HS-27A (cell line): ENCODE measurements around the gene SNX11.
A peak's percentile ranks its signal among the peaks of the same experiment; 100 is the strongest.

Experiments
- DNase-seq: peaks from one replicate; pipeline ENCODE4 v3.0.0-alpha.2; 2012; ENCODE audit warnings: low read depth, missing footprints

The SNX11 gene

DNA sequence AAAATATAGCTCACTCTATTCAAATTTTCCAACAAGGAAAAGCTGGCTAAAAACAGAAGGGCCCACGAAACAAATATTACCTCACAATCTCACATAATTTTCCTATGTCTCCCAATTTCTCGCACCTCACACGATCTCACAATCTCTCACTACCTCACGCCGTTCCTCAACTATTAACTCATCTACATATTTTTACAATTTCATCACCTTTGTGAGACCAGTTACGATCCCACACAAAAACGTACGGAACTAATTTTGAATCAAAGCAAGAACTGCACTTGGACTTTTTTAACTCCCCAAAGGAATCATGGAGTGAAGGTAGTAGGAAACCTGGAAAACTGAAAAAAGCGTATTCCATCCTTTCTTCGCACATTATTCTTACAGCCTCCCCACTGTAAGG, 7.4 kb upstream of the SNX11 start:
- DNase-seq = no peak

DNA sequence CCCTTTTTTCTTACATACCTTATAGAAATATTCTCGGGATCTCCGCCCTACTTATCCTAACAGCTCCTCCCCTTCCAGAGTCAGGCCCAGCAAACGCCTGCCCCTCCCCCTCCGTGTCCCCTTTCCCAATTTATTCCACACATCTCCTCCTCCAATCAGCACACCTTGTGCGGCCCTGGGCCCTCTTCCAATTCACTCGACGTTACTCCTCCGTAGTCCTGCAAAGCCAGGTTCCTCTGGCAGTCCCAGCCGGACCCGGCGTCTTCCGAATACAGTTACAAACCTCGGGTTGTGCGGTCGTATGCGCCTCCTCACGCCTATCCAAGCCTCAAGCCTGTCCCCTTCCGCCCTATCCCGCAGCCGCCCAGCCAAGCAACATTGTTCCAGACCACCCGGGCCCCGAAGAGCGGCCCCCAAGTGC, 7.0 kb upstream of the SNX11 start:
- peak; percentile 70 for DNase-seq

DNA sequence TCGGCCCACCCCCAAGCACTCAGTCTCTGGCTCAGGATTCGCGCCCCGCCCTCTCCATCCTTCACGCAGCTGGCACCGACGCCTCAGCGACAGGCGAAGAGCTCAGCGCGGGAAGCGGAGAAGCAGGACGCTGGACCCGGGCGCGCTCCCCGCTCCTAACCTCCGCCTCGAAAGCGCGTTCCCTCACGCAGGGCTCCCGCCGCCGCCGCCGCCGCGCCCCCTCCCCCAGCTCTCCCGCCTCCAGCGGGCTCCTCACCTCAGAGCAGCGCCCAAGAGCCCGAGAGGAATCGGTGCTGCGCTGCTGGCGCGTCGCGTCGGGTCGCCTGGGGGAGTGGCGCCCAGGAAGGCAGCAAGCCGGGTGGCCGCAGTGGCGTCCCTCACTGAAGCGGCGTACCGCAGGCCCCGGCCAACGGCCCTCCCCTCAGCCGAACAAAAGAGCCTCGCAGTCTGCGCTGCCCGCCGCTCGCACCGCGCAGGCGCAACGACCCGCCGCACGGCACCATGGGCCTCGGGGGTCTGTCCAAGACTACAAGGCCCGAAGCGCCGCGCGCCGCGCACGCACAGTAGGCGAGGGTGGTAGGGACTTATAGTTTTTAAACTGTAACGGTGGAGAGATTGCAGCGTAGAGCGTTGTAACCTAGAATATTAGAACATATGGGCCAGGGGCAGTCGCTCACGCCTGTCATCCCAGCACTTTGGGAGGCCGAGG, 6.4 kb upstream of the SNX11 start, which contains the start of gene CBX1:
CBX1 (minus strand) TSS at position 467 of the 709 bp plus-strand sequence. CDS start 24,474 bp downstream, outside the sequence.
- DNase-seq = peak; percentile 94

DNA sequence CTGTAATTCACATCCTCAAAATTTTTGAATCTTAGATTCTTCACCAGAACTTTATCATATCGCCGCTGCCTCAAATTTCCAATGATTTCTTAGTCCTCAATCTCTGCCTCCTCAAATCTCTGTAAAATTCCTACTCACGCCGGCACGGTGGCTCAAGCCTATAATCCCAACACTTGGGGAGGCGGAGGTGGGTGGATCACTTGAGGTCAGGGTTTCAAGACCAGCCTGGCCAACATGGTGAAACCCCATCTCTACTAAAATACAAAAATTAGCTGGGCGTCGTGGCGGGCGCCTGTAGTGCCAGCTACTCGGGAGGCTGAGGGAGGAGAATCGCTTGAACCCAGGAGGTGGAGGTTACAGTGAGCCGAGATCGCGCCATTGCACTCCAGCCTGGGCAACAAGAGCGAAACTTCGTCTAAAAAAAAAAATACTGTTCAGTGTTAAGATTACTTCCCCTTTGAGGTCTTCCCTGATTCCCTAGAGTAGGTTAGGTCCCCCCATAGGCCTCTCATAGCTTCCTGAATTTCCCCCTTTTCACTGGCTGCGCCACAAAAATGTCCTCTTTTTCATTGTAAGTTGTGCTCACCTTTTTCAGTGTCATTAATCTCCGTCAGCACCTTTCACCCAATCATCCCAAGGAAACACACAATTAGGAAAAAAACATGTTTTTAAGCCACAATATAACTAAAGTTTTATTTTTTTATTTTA, 5.4 kb upstream of the SNX11 start:
- no peak for DNase-seq

DNA sequence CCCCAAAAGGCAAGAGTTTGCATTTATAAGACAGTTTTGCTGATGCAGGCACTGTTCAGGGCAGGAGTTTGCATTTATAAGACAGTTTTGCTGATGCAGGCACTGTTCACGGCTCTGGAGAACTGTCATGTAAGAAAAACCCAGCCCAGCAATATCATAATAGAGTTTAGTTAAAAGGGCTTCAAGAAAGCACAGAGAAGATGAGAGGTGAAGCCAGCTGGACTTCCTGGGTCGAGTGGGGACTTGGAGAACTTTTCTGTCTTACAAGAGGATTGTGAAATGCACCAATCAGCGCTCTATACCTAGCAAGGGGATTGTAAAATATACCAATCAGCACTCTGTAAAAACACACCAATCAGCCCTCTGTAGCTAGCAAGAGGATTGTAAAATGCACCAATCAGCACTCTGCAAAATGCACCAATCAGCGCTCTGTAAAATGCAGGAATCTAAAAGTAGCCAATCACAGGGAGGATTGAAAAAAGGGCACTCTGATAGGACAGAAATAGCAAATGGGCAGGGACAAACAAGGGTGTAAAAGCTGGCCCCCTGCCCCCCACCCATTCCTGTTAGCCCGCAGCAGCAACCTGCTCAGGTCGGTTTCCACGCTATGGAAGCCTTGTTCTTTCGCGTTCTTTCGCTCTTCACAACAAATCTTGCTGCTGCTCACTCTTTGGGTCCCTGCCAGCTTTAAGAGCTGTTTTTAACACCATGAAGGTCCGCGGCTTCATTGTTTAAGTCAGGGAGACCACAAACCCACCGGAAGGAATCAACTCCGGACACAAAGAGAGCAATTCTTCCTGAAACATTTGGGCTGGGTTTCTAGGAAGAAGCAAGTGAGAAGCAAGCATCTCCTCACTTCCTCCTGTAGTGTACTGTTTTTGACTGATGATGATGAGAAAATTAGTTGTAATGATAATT, 4.5 kb upstream of the SNX11 start:
- no peak for DNase-seq

DNA sequence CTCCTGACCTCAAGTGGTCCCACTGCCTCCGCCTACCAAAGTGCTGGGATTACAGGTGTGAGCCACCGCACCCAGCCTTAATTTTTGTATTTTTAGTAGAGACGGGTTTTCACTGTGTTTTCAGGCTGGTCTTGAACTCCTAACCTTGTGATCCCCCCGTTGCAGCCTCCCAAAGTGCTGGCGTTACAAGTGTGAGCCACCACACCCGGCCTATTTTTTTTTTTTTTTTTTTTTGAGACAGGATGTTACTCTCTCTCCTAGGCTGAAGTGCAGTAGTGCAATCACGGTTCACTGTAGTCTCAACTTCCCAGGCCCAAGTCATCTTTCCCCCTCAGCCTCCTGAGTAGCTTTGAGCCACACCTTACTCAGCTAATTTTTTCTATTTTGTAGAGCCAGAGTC, 3.1 kb upstream of the SNX11 start:
- no peak for DNase-seq

DNA sequence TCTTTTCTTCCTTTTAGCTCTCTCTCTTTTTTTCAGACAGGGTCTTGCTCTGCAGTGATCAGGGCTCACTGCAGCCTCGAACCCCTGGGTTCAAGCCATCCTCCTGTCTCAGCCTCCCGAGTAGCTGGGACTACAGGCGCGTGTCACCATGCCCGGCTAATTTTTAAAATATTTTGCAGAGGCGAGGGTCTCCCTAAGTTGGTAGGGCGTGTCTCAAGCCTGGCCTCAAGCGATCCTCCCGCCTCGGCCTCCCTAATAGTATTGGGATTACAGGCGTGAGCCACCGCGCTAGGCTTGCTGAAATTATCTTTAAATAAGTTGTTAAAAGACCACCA, 797 bp upstream of the SNX11 start:
- DNase-seq = no peak

DNA sequence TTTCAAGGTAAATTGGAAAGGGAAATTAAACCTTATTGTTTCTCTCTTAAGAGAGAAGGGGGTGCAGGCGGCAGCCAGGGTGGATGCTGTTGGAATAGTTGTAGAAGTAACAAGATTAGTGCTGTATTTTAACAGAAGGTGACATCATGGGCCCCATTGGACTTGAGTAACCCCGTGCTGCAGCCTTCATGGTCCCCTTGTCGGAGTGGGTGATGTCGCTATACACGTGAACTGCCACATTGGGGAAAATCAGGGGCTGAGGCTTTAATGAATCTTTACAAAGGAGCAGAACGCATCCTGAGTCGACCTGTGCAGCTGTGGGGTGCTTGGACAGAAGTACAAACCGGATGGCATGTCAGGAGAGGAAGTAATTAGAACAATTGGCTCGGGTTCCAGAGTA, 3.2 kb downstream of the SNX11 start:
- DNase-seq = no peak

DNA sequence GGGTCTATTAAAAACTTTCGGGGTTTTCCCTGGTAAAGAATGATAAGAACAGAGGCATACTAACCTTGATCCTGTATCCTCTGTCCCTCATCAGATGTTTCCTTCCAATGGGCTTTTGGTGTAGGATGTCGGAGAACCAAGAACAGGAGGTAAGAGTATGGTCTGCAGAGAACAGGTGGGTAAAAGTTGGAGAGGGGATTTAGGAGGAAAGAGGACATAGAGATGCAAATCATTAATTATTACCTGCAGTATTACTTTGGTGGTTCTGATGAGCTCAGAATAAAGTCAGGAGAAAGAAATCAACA, 4.3 kb downstream of the SNX11 start:
- DNase-seq = no peak

DNA sequence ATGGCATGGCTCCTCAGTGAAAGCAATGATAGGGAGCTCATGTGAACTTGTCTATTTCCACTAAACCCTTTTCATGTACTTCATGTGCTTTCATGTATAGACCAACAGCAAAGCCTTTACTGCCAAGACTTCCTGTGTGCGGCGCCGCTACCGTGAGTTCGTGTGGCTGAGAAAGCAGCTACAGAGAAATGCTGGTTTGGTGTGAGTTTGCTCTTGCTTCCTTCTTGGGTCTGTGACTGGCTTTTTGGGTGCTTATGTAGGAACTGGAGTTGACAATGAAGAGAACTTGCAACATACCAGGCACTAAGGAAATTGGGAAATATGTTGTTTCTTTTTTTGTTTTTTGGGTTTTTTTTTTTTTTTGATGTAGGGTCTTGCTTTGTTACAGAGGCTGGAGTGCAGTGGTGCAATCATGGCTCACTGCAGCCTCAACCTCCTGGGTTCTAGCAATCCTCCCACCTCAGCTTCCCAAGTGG, 5.7 kb downstream of the SNX11 start:
- no peak for DNase-seq

DNA sequence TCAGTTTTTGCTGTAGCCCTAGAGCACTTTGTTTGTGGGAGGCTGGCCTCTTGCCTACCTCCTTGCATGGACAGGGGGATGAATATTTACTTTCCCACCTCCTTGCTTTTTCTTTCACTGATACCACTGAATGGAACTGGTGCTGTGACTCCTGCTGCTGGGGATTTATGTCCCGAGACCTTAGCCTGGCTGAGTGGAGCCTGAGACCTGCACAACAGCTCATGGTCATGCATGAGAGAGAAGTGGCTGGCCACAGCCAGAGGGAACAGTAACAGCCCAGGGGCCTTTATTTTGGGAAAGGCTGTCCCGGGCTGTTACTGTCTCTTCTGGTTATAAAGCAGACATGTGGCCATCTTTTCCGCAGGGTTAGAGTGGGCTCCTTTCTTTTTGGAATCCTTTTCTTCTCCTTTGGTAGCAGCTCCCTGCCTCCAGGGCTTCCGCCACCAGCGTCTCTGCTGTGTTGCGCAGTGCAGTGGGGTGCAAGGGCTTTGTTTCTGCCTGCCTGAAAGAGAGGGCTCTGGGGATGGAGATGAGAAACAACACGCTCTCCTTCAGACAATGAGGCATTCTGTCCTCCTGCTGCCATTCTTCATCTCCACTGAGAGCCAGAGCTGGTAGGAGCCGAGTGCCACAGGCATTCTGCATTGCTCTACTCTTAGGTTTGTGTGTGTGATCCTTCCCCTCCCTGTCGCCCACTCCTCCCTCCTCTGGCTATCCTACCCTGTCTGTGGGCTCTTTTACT, 14.5 kb downstream of the SNX11 start:
- no peak for DNase-seq

DNA sequence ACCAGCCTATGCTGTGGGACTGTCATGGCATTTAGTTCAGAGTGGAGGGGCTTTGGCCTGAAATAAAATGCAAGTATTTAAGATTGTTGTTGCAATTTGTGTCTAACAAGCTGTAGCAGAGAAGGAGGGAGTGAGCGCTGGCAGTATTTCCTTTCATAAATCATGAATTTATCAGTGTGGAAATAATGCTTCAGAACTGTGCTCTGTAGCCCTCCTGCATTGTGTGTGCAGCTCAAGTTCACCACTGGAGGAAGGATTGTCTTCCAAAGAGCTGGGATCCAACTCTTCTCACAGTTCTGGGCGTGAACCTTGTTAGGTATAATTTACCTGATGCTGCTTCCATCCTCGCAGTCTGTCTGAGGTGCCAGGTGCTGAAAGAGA, 15.1 kb downstream of the SNX11 start:
- DNase-seq = no peak

DNA sequence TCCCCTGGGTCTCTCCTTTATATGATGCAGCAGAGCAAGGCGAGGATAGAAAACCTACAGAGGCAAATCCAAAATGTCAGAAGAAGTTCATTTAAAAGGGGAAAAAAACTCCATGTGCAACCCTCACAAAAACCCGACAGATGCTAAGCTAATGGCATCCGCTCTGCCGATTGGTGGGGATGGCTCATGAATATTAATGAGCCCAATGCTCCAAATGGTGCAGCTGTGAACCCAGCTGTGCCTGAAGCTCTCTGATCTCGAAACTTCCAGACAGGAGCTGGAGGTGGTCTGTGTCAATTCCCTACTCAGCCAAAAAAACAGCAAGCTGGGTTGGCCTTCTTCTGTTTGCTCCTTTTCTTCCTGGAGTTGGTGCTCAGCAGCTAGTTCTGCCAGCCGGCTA, 15.5 kb downstream of the SNX11 start:
- DNase-seq = no peak

DNA sequence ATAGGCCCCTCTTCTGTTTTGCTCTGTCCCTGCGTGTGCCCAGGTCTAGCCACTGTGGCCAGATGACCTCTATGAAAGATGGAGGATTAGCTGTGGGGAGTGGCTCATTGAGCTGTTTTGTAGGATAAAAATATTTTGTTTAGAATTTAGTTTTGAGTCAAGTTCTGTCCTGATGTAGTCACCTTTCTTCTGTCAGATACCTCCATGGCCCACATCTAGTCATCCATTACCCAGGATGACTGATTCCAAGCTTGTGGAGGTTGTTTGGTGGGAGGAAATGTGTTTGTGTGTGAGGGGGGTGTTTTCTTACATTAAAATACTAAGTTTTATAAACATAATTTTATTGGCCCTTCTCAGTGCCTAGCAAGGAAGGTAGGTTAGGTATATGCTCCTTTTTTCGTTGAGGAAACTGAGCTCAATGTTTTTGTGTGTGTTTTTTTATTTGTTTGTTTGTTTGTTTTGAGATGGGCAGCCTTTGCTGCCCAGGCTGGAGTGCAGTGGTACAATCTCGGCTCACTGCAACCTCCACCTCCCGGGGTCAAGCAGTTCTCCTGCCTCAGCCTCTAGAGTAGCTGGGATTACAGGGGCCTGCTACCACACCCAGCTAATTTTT, 16.3 kb downstream of the SNX11 start:
- no peak for DNase-seq

DNA sequence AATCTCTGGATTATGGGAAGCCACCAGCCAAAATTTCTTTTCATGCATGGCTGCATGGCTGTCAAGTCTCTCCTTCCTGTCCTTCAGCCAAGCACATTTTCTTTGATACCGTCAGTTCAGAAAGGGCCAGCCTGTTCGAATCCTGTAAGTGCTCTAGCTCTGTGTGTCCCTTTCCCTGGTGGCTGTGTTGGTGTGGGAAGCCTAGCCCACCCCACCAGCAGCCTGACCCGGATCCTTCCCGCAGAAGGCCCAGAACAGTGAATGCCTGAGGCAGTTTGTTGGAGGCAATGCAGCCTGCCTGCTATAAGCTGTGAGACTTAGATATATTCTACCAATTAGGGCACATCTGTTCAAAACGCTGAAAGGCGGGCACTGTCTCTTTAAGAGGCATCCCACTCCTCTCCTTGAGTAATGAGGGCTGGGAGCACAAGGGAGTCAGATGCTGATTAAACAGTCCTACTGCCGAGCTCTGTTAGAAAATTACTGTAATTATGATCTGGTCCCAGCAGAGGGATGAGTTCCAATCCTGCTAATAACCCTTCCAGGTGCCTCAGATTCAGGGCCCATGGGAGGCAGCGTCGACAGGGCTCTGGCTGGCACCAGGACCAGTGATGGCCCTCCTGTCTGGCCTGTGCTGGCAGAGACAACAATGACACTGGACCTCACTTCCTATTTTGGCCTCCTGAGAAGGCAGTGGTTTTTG, 18.4 kb downstream of the SNX11 start:
- no peak for DNase-seq

DNA sequence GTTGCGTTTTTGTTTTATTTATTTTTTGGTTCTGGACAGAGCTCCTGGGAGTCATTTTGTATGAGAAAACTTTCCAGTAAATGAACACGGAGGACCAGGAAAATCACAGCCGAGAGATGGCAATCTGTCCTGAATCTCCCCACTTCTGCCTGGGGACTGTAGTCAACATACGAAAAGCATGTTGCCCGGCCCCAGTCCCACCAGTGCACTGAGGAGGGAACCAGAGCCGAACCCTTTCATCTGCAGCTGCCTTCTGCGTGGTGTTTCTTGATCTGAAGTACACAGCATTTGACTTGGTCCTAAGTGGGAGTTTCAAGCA, 18.9 kb downstream of the SNX11 start:
- DNase-seq = no peak

DNA sequence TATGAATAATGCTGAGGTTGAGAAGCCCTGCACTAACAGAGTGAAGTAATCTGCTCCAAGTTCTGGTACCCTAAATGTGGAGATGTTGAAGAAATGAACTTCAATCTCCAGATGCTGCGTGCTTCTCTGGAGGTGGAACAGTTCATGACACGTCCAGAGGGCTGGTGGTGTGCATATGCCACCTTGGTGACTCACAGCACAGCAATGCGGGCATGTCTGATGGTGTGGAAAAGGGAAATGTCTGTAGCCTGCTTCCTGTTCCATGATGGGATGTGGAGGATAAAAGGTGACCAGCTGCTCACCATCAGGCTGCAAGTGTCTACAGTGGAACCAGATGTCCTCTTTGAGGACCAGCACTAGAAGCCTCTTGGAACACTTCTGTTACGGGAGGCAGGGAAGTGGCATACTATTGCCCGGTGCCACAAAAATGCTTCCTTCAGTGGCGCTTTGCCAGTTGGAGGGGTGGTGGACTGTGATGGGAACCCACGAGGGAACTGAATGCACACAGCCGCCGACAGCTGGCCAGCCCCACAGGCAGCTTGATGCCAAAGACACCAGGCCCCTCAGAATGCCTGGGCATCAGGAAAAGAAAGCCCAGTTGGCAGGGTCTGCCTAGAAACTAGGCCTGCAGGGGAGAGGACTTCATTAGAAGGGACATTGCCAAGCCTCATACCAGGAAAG, 19.9 kb downstream of the SNX11 start:
- DNase-seq = no peak

DNA sequence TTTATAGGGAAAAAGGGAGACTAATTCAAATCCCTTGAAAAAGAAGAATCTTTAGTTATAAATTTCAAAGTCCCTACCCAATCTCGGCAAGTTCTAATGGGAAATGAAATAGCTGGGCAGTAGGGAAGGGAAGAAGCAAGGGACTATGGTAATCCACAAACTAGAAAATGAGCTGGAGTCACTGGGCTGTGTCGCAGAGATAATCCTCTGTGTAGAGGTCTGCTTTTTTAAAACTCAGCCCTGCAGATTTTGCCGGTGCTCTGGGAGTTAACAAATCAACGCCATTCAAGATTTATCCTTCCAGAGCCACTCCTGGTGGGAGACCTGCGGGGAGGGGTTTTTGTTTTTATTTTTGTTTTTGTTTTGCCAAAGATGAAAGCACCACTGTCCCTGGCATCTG, 20.8 kb downstream of the SNX11 start:
- no peak for DNase-seq

DNA sequence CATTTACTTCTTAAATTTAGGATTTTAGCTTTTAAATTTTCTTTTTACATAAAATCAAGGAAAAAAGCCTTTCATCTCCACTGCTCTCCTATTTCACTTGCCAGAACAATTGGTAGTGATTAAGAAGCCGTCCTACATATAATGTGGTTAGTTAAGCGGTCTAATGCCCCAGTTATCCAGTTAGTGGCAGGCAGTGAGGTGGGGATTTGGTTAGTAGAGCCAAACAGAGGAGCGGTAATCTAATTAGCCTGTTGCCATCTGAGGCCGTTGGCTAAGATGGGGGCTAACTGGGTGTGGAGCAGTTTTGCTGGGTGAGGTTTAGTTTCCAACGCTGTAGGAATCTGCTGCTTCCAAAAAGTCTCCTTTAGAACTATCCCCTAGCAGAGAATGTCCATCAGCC, 22.4 kb downstream of the SNX11 start:
- no peak for DNase-seq

DNA sequence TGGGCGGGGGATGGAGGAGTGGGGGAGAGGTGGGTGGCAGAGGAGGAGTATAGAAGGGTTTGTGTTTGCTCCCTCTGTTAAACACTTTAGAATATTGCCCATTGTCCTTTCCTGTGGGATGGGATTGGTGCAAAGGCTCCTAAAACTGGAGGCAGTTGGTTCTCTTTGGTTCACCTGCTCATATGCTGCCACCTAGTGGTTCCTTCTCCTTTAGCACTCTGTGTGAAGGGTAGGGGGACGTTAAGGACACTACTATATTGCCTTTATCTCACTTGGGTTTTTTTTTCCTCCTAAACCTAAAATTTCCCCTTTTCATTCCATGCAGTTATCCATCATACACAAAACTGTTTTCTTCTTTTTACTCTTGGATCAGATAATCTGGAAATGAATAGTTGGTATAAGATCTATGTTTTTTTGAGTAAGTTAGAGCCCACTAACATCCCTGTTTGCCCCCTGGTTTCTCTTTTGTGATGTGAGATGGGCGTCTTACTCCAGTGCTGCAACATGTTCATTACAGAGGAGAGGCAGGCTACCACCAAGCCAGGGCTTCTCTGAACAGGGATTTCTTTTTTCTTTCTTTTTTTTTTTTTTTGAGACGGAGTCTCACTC, 23.8 kb downstream of the SNX11 start:
- peak; percentile 45 for DNase-seq
